Fibroblast of skin of left biceps (primary cell): Measurements from ENCODE around the gene CCT2.

ENCODE experiments used
- DNase-seq, 2 experiments: peaks; one replicate each; pipeline ENCODE4 v3.0.0-alpha.2; 2013; ENCODE audit warnings: low read depth in 2 of 2

Gene CCT2

GRCh38 chr12:69641546-69641945, 56.3 kb downstream of the CCT2 start:
- no peak for DNase-seq

GRCh38 chr12:69642531-69642930, 57.3 kb downstream of the CCT2 start:
- DNase-seq = no peak

GRCh38 chr12:69644511-69644910, 59.3 kb downstream of the CCT2 start:
- DNase-seq = no peak

- no peak for DNase-seq
These were observed 59.8 kb downstream of the CCT2 start for GRCh38 chr12:69645031-69645430.

GRCh38 chr12:69647178-69647577, 61.9 kb downstream of the CCT2 start:
- DNase-seq = no peak

GRCh38 chr12:69648476-69648875, 63.2 kb downstream of the CCT2 start:
- DNase-seq = peak; percentile 69 to 72

- DNase-seq = no peak
These were observed 64.3 kb downstream of the CCT2 start for GRCh38 chr12:69649529-69649928.
